CD4-positive, alpha-beta T cell treated with Interleukin-2 at 100 ng/mL for 4 hours (primary cell): ENCODE results near the gene CYP3A7.
"Not testable (repeated sequence)": the region's sequence is repeated elsewhere in the genome, so short reads cannot be mapped to it uniquely, and the experiment has no call there.

ENCODE experiments used
- DNase-seq: peaks from one replicate; pipeline ENCODE4 v3.0.0-alpha.2; 2020; ENCODE audit warnings: low spot score

CYP3A7 gene

DNA sequence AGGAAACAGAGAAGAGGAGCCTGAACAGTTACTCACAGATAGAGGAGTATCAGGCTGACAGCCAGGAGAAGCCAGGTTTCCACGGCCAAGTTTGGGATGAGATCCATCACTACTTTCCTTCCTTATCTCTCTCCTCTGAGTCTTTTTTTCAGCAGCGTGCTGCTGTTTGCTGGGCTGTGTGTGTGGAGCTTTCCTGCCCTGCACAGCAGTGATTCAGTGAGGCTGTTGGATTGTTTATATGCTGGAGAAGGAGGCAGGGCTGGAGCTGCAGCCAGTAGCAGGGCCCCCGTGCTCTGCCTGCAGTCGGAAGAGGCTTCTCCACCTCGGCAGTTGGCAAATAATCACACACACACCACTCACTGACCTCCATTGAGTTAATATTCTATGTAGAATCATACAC is at the start of gene CYP3A7:
Gene CYP3A7, minus strand, starts transcription at position 210 of the 400 bp plus-strand sequence. Its CDS starts 103 bp downstream, at position 107.
- no peak for DNase-seq

GRCh38 chr7:99784007-99784406 is 49.0 kb upstream of the CYP3A7 start, which contains the start of gene CYP3A4:
CYP3A4 (minus strand) TSS chr7:99784184; CDS start chr7:99784081, 103 bp downstream.
- no peak for DNase-seq

DNA sequence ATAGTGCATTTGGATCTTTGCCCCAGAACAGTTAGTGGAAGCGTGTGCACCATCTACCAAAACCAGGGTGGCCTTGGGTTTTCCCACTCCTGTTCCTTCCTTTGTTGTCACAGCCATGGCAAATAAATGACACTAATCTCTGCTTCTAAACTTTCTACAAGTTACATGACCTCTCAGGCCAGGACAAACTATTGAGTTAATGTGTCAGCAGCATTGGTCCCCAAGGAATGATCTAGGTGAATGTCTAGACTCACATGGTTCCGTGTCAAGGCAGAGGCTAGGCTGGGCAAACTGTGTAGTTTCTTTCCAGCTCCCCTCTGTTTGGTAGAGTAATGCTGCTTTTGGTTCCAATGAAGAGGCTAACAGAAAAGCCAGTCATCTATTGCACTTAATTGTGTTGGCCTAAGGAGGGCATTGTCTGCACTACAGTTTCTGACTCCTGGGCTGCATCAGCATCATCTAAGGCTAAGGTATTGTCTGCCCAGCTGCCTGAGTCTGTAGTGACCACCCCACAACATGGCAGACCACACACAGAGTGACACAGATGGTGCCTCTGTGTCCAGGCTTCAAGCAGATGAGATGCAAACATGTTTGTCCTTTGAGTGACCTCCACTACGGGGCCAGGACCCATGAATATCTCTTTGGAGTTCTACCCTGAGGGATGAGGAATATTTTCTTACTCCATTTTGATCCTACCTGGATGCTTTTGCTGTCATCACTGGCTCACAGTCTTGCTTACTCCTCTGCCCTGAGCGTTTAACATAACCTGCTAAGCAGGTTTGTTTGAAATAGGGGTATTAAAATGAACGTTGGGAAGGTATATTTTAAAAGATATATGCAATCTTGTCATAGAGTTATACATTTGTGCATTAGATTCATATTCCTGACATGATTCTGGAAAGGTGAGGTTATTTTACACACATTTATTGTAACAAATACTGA is 47.3 kb upstream of the CYP3A7 start:
- DNase-seq = no peak

GRCh38 chr7:99780588-99780987 is 45.6 kb upstream of the CYP3A7 start:
- DNase-seq = no peak

- DNase-seq = no peak
Observed at GRCh38 chr7:99779949-99780348, 45.0 kb upstream of the CYP3A7 start.

- DNase-seq = no peak
Observed at GRCh38 chr7:99778880-99779279, 43.9 kb upstream of the CYP3A7 start.

- DNase-seq = not testable (repeated sequence)
Observed at GRCh38 chr7:99773395-99773794, 38.4 kb upstream of the CYP3A7 start.

GRCh38 chr7:99772565-99772964 is 37.6 kb upstream of the CYP3A7 start:
- DNase-seq = no peak

GRCh38 chr7:99769494-99769893 is 34.5 kb upstream of the CYP3A7 start:
- not testable (repeated sequence) for DNase-seq

DNA sequence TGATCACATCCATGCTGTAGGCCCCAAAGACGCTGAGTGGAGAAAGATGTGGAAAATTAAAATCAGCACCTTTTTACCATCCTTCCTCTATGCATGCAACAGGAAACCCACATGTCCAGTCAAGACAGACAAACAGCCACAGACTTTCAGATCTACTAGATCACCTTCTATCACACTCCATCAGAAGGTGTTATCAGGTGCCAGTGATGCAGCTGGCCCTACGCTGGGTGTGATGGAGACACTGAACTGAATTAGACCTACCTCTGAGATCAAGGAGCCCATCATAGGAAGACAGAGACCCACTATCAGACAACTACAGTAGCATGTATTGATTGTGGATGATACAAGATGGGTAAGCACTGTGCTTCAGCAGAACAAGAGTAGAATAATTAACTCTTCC is 33.5 kb upstream of the CYP3A7 start:
- DNase-seq = no peak

DNA sequence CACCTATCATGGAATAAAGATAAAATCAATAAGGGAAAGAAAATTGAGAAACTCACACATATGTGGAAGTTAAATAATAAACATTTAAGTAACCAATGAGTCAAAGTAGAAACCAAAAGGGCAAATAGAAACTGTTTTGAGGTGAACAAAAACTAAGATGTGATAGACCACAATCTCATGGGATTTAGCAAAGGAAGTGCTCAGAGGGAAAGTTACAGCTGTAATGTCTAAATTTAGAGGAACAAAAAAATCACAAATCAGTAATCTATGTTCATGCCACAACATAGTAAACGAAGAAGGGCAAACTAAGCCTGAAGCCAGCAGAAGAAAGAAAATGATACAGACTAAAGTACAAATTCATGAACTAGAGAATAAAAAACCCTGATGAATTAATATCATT is 32.7 kb upstream of the CYP3A7 start:
- no peak for DNase-seq

DNA sequence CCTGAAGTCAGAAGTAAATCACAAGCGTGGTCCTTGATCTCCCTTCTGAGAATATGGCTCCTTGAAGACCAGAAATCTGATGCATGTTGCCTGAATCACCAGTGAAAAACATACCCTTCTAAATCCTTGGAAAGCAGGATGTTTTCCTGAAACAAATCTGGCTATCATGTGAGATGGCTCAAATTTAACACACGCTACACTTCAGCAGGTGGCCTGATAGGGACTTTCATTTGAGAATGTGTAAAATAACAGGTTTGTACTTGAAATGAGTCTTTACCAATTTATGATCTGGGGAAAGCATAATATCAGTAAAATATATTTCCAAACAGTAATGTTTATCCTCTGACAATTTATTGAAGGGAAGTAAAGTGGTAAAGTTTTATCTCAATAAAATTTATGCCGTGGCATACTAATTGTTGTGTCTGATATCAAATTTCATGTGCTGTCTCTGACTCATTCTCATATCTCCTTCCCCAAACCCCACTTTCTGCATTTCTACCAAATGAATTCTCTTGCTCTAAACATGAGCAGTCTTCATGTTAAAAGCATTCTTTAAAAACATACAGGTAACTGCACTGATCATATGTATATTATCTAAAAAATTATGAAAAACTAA is 31.6 kb upstream of the CYP3A7 start:
- no peak for DNase-seq

DNA sequence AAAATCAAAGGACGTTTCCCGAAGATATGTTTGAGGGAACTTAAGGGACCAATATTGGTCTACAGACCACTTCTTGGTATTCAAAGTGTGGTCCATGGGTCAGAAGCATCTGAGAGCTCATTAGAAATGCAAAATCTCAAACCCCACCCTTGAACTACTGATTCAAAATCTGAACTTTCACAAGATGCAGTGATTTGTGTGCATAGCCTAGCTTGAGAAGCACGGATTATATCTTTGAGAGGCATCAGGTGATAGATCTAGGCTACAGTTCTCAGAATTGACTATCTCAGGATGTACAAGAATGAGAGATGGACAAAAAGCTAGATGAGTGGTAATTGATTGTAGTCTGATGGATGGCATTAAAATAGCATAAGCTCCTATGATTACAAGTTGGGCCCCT is 29.5 kb upstream of the CYP3A7 start:
- no peak for DNase-seq

DNA sequence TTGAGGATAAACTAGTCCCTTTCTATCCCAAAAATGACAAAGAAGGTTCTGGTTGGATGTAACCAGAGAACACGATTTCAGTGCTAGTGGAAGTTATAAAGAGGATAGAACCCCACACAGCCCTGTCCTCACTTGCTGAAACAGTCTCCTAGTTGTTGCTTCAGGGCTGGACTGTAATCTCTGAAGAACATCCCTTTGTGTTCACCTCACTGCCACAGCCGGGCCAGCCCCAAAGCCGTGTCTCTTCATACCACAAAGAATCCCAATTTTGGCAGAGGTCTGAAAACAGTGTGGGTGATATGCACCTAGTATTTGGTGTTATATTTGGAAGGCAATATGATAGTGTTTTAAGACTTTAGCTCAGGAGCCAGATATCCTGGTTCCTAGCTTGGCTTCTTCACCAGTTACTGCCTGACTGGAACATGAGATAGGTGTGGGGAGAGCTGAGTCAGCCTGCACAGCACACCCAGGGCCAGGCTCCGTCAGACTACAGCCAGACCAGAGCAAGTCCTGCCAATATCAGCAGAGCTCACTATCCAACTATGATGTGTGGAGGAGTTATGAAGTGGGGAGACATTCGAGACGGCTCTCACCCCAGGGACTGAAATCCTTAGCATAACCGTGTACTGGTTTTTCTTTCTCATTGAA is 27.8 kb upstream of the CYP3A7 start:
- no peak for DNase-seq

DNA sequence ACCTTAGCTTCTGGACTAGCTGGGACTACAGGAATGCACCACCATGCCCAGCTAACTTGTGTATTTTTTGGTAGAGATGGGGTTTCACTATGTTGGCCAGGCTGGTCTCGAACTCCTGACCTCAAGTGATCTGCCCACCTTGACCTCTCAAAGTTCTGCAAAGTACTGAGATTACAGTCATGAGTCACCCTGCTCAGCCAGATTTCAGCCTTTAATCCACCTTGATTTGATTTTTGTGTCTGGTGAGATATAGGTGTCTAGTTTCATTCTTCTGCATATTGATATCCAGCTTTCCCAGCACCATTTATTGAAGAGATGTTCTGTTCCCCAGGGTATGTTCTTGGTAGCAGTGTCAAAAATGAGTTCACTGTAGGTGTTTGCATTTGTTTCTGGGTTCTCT is 20.1 kb upstream of the CYP3A7 start:
- DNase-seq = no peak

- no peak for DNase-seq
Observed at GRCh38 chr7:99752356-99752755, 17.4 kb upstream of the CYP3A7 start.

- DNase-seq = not testable (repeated sequence)
Observed at GRCh38 chr7:99751322-99752052, 16.5 kb upstream of the CYP3A7 start.

- no peak for DNase-seq
Observed at GRCh38 chr7:99748846-99749579, 14.0 kb upstream of the CYP3A7 start.

DNA sequence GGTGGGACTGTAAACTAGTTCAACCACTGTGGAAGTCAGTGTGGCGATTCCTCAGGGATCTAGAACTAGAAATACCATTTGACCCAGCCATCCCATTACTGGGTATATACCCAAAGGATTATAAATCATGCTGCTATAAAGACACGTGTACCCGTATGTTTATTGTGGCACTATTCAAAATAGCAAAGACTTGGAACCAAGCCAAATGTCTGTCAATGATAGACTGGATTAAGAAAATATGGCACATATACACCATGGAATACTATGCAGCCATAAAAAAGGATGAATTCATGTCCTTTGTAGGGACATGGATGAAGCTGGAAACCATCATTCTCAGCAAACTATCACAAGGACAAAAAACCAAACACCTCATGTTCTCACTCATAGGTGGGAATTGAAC is 11.9 kb upstream of the CYP3A7 start:
- DNase-seq = not testable (repeated sequence)

GRCh38 chr7:99745395-99745794 is 10.4 kb upstream of the CYP3A7 start:
- DNase-seq = not testable (repeated sequence)

DNA sequence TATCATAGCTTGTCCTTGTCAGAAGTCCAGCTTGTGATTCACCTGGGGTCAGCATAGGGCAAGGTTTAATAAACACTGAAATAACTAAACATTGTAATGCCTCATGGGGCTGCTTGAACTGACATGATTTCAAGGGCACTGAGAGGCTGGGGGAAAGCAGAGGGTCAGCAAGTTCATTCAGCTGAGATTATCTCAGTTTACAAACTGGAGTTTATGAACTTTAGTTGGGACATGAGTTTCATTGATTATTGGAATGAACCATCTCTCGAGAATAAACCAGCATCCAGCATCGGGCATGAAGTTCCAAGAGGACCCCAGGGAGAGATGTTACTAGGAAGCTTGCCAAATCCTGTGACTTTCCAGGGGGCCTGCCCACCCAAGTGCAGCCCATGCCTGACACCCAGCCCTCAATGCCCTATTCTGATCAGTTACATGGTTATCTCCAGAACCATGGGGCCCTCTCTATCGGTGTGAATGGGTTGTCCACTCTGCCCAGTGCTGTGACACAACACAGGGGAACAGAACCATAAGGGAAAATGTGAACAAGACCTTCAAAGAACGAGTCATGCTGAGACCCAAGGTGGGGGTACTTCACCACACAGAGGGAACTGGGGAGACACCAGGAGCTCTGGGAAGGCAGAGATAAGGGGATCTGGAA is 7.9 kb upstream of the CYP3A7 start:
- no peak for DNase-seq
